Aorta (tissue), 5 donors: ENCODE results near the gene AK1. TPM values are rescaled to one million over a fixed set of nuclear protein-coding genes. Genes with fewer than 3 reads are reported as not detected.

Experiments
- ATAC-seq: fragments of 200-7000 bp; cut with Tn5 transposase; one replicate; pipeline ENCODE4 v1.9.1; 2022; ENCODE audit warnings: moderate library complexity; ENCODE audit not compliant: low FRiP score
- DNase-seq, 2 donors: peaks; one replicate each; pipeline ENCODE4 v3.0.0-alpha.2; 2020
- H3K27ac ChIP-seq, 2 donors: one replicate each; pipeline ENCODE4 v1.5.1; 2013; ENCODE audit warnings: low read length in 2 of 2, mild to moderate bottlenecking in 2 of 2, moderate library complexity in 2 of 2, control low read depth in 1 of 2, inconsistent platforms in 1 of 2, low read depth in 1 of 2
- H3K27me3 ChIP-seq, 2 donors: one replicate each; pipeline ENCODE4 v1.6.1; 2013; ENCODE audit warnings: control low read depth in 1 of 2, low read length in 1 of 2, mild to moderate bottlenecking in 1 of 2, moderate library complexity in 1 of 2; ENCODE audit not compliant: insufficient read depth in 2 of 2, control insufficient read depth in 1 of 2
- H3K36me3 ChIP-seq, 2 donors: one replicate each; pipeline ENCODE4 v1.6.1; 2013; ENCODE audit warnings: control low read depth in 1 of 2, low read length in 1 of 2, mild to moderate bottlenecking in 1 of 2; ENCODE audit not compliant: insufficient read depth in 2 of 2, control insufficient read depth in 1 of 2
- H3K4me1 ChIP-seq, 2 donors: one replicate each; pipeline ENCODE4 v1.6.1; 2013; ENCODE audit warnings: low read length in 2 of 2, control low read depth in 1 of 2, mild to moderate bottlenecking in 1 of 2, moderate library complexity in 1 of 2; ENCODE audit not compliant: insufficient read depth in 2 of 2, control insufficient read depth in 1 of 2
- H3K4me3 ChIP-seq, 2 donors: one replicate each; pipeline ENCODE4 v1.5.1; 2013; ENCODE audit warnings: low read length in 2 of 2, control low read depth in 1 of 2, mild to moderate bottlenecking in 1 of 2
- H3K9me3 ChIP-seq: one replicate; pipeline ENCODE4 v1.6.1; 2013; ENCODE audit warnings: mild to moderate bottlenecking, low read length; ENCODE audit not compliant: control insufficient read depth
- WGBS, 2 donors: extraction: QIAGEN DNeasy Blood & Tissue Kit; methylation state at CpG; one replicate each; pipeline ENCODE4 v1.1.7; 2013; 5-methylcytosine and 5-hydroxymethylcytosine counted together
- intact Hi-C, 2 donors: fragments of 100-400 bp; cut with DNase I; formaldehyde crosslinking; loops; one replicate each; pipeline versions ENCODE4 v1.14.2 to v1.15.0; 2022
- polyA plus RNA-seq, 2 donors: library from polyadenylated mRNA; stranded (reverse); fragments of 200-250 nt; gene quantifications; one replicate each; pipeline ENCODE4 v1.2.3, GENCODE V29; 2013
- total RNA-seq, 2 donors: library from RNA; stranded (reverse); fragmentation: NEBNext Ultra II Directional; extraction: Animal tissue kit (Norgen Biotek cat#: 25700); gene quantifications; one replicate each; pipeline ENCODE4 v1.2.1, GENCODE V29; 2021
- donor health status: healthy with polysubstance abuse.
- donor health status: Bipolar disorder and iron deficiency.
- donor health status: DM: no; HTN: no; CAD: no.
- donor health status: DM: no; HTN: no; CAD: no.
- donor health status: DM: yes; HTN: yes; CAD: no.

The AK1 gene
- total and polyA plus RNA-seq, 4 donors, result 92.4 to 168 (median 105) TPM

- no peak overlapping the region for H3K4me3 ChIP-seq
- H3K4me1 ChIP-seq, result no peaks in the 10 kb centered on the region
- ATAC-seq (no peak), DNase-seq (no peak)
- intact Hi-C loops, result no loop called here
- no peak overlapping the region for H3K27ac ChIP-seq
- WGBS, 2 donors, result 81 to 88% methylated on average over 5 of the region's 5 CpGs
- no peaks in the 10 kb centered on the region for H3K27me3 ChIP-seq
- no peaks in the 10 kb centered on the region for H3K9me3 ChIP-seq
- peaks cover 0 to 4% of the 10 kb centered on the region in 2 donors for H3K36me3 ChIP-seq
Observed at GRCh38 chr9:127912882-127913281, 35.4 kb upstream of the AK1 start.

GRCh38 chr9:127912296-127912695 is 34.8 kb upstream of the AK1 start:
- intact Hi-C loops, result no loop called here
- 94 to 95% methylated on average over 31 of the region's 31 CpGs for WGBS, 2 donors

GRCh38 chr9:127910613-127911205 is 33.2 kb upstream of the AK1 start:
- Histone ChIP-seq H3K36me3 (peaks cover 0 to 4% of the 10 kb centered on the region in 2 donors), H3K27me3 (no peaks in the 10 kb centered on the region), H3K27ac (no peak overlapping the region), H3K4me1 (no peaks in the 10 kb centered on the region), H3K9me3 (no peaks in the 10 kb centered on the region), H3K4me3 (no peak overlapping the region)
- no peak for ATAC-seq
- intact Hi-C loops, result no loop called here
- WGBS, 2 donors, result 71 to 74% methylated on average over 6 of the region's 6 CpGs
- no peak for DNase-seq

More at GRCh38 chr9:127912296-127912695, 34.8 kb upstream of the AK1 start:
- Histone ChIP-seq H3K36me3 (peaks cover 0 to 4% of the 10 kb centered on the region in 2 donors), H3K4me3 (no peak overlapping the region), H3K9me3 (no peaks in the 10 kb centered on the region), H3K27me3 (no peaks in the 10 kb centered on the region), H3K27ac (no peak overlapping the region), H3K4me1 (no peaks in the 10 kb centered on the region)
- DNase-seq, result peak in 1 of 2 donors; percentile 46
- no peak for ATAC-seq

- Histone ChIP-seq H3K9me3 (no peaks in the 10 kb centered on the region), H3K27ac (no peak overlapping the region), H3K4me3 (no peak overlapping the region), H3K4me1 (no peaks in the 10 kb centered on the region), H3K36me3 (peaks cover 0 to 4% of the 10 kb centered on the region in 2 donors), H3K27me3 (no peaks in the 10 kb centered on the region)
- no peak for ATAC-seq
- DNase-seq, result peak in 1 of 2 donors; percentile 54
- intact Hi-C loops, result no loop called here
- WGBS, 2 donors, result 86% methylated on average over 17 of the region's 17 CpGs
Observed at GRCh38 chr9:127909839-127910273, 32.4 kb upstream of the AK1 start.

- DNase-seq, result no peak
- intact Hi-C loops, result no loop called here
- H3K4me1 ChIP-seq, result no peaks in the 10 kb centered on the region
- H3K27me3 ChIP-seq, result no peaks in the 10 kb centered on the region
- no peak overlapping the region for H3K4me3 ChIP-seq
- H3K27ac ChIP-seq, result no peak overlapping the region
- peaks cover 0 to 4% of the 10 kb centered on the region in 2 donors for H3K36me3 ChIP-seq
- 89 to 92% methylated on average over 10 of the region's 10 CpGs for WGBS, 2 donors
- no peak for ATAC-seq
- H3K9me3 ChIP-seq, result no peaks in the 10 kb centered on the region
Observed at GRCh38 chr9:127908660-127908926, 31.1 kb upstream of the AK1 start.

GRCh38 chr9:127907867-127908659 is 30.6 kb upstream of the AK1 start:
- Histone ChIP-seq H3K4me3 (no peak overlapping the region), H3K36me3 (peaks cover 0 to 4% of the 10 kb centered on the region in 2 donors), H3K9me3 (no peaks in the 10 kb centered on the region), H3K27ac (no peak overlapping the region), H3K27me3 (no peaks in the 10 kb centered on the region), H3K4me1 (no peaks in the 10 kb centered on the region)
- ATAC-seq (no peak), DNase-seq (peak in 1 of 2 donors; percentile 45)
- 85 to 86% methylated on average over 34 to 35 of the region's 35 CpGs for WGBS, 2 donors
- intact Hi-C loops, result no loop called here

GRCh38 chr9:127905788-127906191 is 28.3 kb upstream of the AK1 start:
- H3K27ac ChIP-seq, result peak overlapping the region; percentile 11 to 14
- no peaks in the 10 kb centered on the region for H3K27me3 ChIP-seq
- peak in 1 of 2 donors; percentile 55 for DNase-seq
- WGBS, 2 donors, result 22 to 30% methylated on average over 12 of the region's 12 CpGs
- no peaks in the 10 kb centered on the region for H3K36me3 ChIP-seq
- no peaks in the 10 kb centered on the region for H3K4me1 ChIP-seq
- H3K4me3 ChIP-seq, result no peak overlapping the region
- intact Hi-C loops, result no loop called here
- H3K9me3 ChIP-seq, result no peaks in the 10 kb centered on the region
- ATAC-seq, result no peak

GRCh38 chr9:127905004-127905728 is 27.7 kb upstream of the AK1 start:
- no peaks in the 10 kb centered on the region for H3K27me3 ChIP-seq
- intact Hi-C loops, result no loop called here
- no peaks in the 10 kb centered on the region for H3K4me1 ChIP-seq
- H3K36me3 ChIP-seq, result no peaks in the 10 kb centered on the region
- DNase-seq (peak in 1 of 2 donors; percentile 55), ATAC-seq (no peak)
- no peaks in the 10 kb centered on the region for H3K9me3 ChIP-seq
- 73 to 75% methylated on average over 5 of the region's 5 CpGs for WGBS, 2 donors
- peak overlapping the region; percentile 9 to 14 for H3K27ac ChIP-seq
- no peak overlapping the region for H3K4me3 ChIP-seq
